Immature natural killer cell (primary cell): ENCODE measurements around the gene PRSS12. TPM values are rescaled to one million over a fixed set of nuclear protein-coding genes. Genes with fewer than 3 reads are reported as not detected.
A peak's percentile ranks its signal among the peaks of the same experiment; 100 is the strongest.

Source experiments
- DNase-seq, 3 donors: peaks; one replicate each; pipeline ENCODE4 v3.0.0; 2022; ENCODE audit warnings: mixed read lengths in 1 of 3
- H3K27ac Mint-ChIP-seq, 6 donors: one replicate each; pipeline ENCODE4 v1.8.0; 2020; ENCODE audit warnings: mixed read lengths in 6 of 6, mild to moderate bottlenecking in 5 of 6, inconsistent platforms in 4 of 6, moderate library complexity in 3 of 6
- H3K27me3 Mint-ChIP-seq, 3 donors: one replicate each; pipeline ENCODE4 v1.8.0; 2020 to 2021; ENCODE audit warnings: low read depth in 3 of 3, mild to moderate bottlenecking in 3 of 3, mixed read lengths in 3 of 3, moderate library complexity in 3 of 3, inconsistent platforms in 1 of 3
- H3K36me3 Mint-ChIP-seq, 3 donors: one replicate each; pipeline ENCODE4 v1.8.0; 2020; ENCODE audit warnings: mixed read lengths in 3 of 3, inconsistent platforms in 2 of 3, mild to moderate bottlenecking in 2 of 3
- H3K4me1 Mint-ChIP-seq, 2 donors: one replicate each; pipeline ENCODE4 v1.8.0; 2020; ENCODE audit warnings: inconsistent platforms in 2 of 2, mild to moderate bottlenecking in 2 of 2, mixed read lengths in 2 of 2, moderate library complexity in 1 of 2
- H3K4me3 Mint-ChIP-seq, 5 donors: one replicate each; pipeline ENCODE4 v1.8.0; 2020; ENCODE audit warnings: mild to moderate bottlenecking in 5 of 5, mixed read lengths in 5 of 5, inconsistent platforms in 3 of 5, moderate library complexity in 3 of 5
- H3K9me3 Mint-ChIP-seq, 6 donors: one replicate each; pipeline ENCODE4 v1.8.0; 2020; ENCODE audit warnings: mild to moderate bottlenecking in 6 of 6, mixed read lengths in 6 of 6, inconsistent platforms in 4 of 6, moderate library complexity in 3 of 6
- polyA plus RNA-seq, 3 donors: library from polyadenylated mRNA; unstranded; fragments of 300-500 nt; fragmentation: Illumina TruSeq; gene quantifications; one replicate each; pipeline ENCODE4 v1.2.3, GENCODE V29; 2021

Gene PRSS12
- polyA plus RNA-seq, 3 donors from 2014 or later, result not detected

GRCh38 chr4:118372251-118372650 lies 19.4 kb upstream of the PRSS12 start:
- Mint-ChIP-seq H3K4me1 (no peaks in the 10 kb centered on the region), H3K36me3 (no peaks in the 10 kb centered on the region), H3K27me3 (peaks cover 0 to 5% (median 1%) of the 10 kb centered on the region in 3 donors), H3K27ac (no peak overlapping the region), H3K4me3 (no peak overlapping the region), H3K9me3 (peaks cover 0 to 7% (median 4%) of the 10 kb centered on the region in 6 donors)
- no peak for DNase-seq

- Mint-ChIP-seq H3K4me1 (no peaks in the 10 kb centered on the region), H3K27me3 (peaks cover 0 to 2% (median 1%) of the 10 kb centered on the region in 3 donors), H3K9me3 (peaks cover 0 to 6% (median 3%) of the 10 kb centered on the region in 6 donors)
These were observed 16.4 kb upstream of the PRSS12 start for GRCh38 chr4:118369231-118369630.

GRCh38 chr4:118367872-118368271 lies 15.1 kb upstream of the PRSS12 start:
- H3K27ac Mint-ChIP-seq, result no peak overlapping the region
- H3K4me3 Mint-ChIP-seq, result no peak overlapping the region
- H3K36me3 Mint-ChIP-seq, result no peaks in the 10 kb centered on the region
- no peaks in the 10 kb centered on the region for H3K4me1 Mint-ChIP-seq
- peaks cover 0 to 4% (median 3%) of the 10 kb centered on the region in 6 donors for H3K9me3 Mint-ChIP-seq
- DNase-seq, result no peak
- H3K27me3 Mint-ChIP-seq, result peaks cover 0 to 2% (median 1%) of the 10 kb centered on the region in 3 donors

More at GRCh38 chr4:118369231-118369630, 16.4 kb upstream of the PRSS12 start:
- no peak for DNase-seq
- H3K36me3 Mint-ChIP-seq, result no peaks in the 10 kb centered on the region
- H3K4me3 Mint-ChIP-seq, result no peak overlapping the region
- no peak overlapping the region for H3K27ac Mint-ChIP-seq

GRCh38 chr4:118367361-118367760 lies 14.6 kb upstream of the PRSS12 start:
- H3K36me3 Mint-ChIP-seq, result no peaks in the 10 kb centered on the region

GRCh38 chr4:118363166-118363565 lies 10.4 kb upstream of the PRSS12 start:
- Mint-ChIP-seq H3K27ac (no peak overlapping the region), H3K9me3 (peaks cover 0 to 2% (median 0%) of the 10 kb centered on the region in 6 donors), H3K36me3 (no peaks in the 10 kb centered on the region), H3K4me3 (no peak overlapping the region), H3K27me3 (peaks cover 0 to 8% (median 0%) of the 10 kb centered on the region in 3 donors), H3K4me1 (no peaks in the 10 kb centered on the region)
- DNase-seq, result no peak

More at GRCh38 chr4:118367361-118367760, 14.6 kb upstream of the PRSS12 start:
- no peak for DNase-seq
- H3K27me3 Mint-ChIP-seq, result peaks cover 0 to 2% (median 1%) of the 10 kb centered on the region in 3 donors
- H3K9me3 Mint-ChIP-seq, result peaks cover 0 to 4% (median 3%) of the 10 kb centered on the region in 6 donors
- H3K27ac Mint-ChIP-seq, result no peak overlapping the region
- H3K4me1 Mint-ChIP-seq, result no peaks in the 10 kb centered on the region
- H3K4me3 Mint-ChIP-seq, result no peak overlapping the region

GRCh38 chr4:118361192-118361591 lies 8.4 kb upstream of the PRSS12 start:
- H3K36me3 Mint-ChIP-seq, result peaks cover 0 to 3% (median 0%) of the 10 kb centered on the region in 3 donors
- H3K4me3 Mint-ChIP-seq, result no peak overlapping the region
- no peak overlapping the region for H3K27ac Mint-ChIP-seq
- no peaks in the 10 kb centered on the region for H3K4me1 Mint-ChIP-seq
- peaks cover 0 to 2% (median 0%) of the 10 kb centered on the region in 6 donors for H3K9me3 Mint-ChIP-seq
- H3K27me3 Mint-ChIP-seq, result peaks cover 0 to 14% (median 5%) of the 10 kb centered on the region in 3 donors
- no peak for DNase-seq

- Mint-ChIP-seq H3K36me3 (peaks cover 0 to 3% (median 0%) of the 10 kb centered on the region in 3 donors), H3K9me3 (peaks cover 0 to 2% (median 0%) of the 10 kb centered on the region in 6 donors), H3K4me3 (no peak overlapping the region), H3K27me3 (peaks cover 4 to 22% (median 12%) of the 10 kb centered on the region in 3 donors), H3K4me1 (no peaks in the 10 kb centered on the region), H3K27ac (no peak overlapping the region)
- DNase-seq, result no peak
These were observed 7.3 kb upstream of the PRSS12 start for GRCh38 chr4:118360106-118360505.

GRCh38 chr4:118357601-118358000 lies 4.8 kb upstream of the PRSS12 start:
- Mint-ChIP-seq H3K9me3 (peaks cover 0 to 5% (median 0%) of the 10 kb centered on the region in 6 donors), H3K27me3 (peaks cover 14 to 27% (median 25%) of the 10 kb centered on the region in 3 donors), H3K4me3 (no peak overlapping the region), H3K4me1 (peaks cover 6 to 10% of the 10 kb centered on the region in 2 donors), H3K27ac (no peak overlapping the region), H3K36me3 (peaks cover 0 to 6% (median 3%) of the 10 kb centered on the region in 3 donors)
- DNase-seq, result no peak

GRCh38 chr4:118356731-118357130 lies 3.9 kb upstream of the PRSS12 start:
- no peak overlapping the region for H3K4me3 Mint-ChIP-seq
- peaks cover 17 to 30% (median 26%) of the 10 kb centered on the region in 3 donors for H3K27me3 Mint-ChIP-seq
- H3K9me3 Mint-ChIP-seq, result peaks cover 0 to 5% (median 0%) of the 10 kb centered on the region in 6 donors
- H3K36me3 Mint-ChIP-seq, result peaks cover 0 to 9% (median 3%) of the 10 kb centered on the region in 3 donors
- peaks cover 8 to 13% of the 10 kb centered on the region in 2 donors for H3K4me1 Mint-ChIP-seq
- no peak overlapping the region for H3K27ac Mint-ChIP-seq
- DNase-seq, result no peak

GRCh38 chr4:118356111-118356510 lies 3.3 kb upstream of the PRSS12 start:
- H3K27me3 Mint-ChIP-seq, result peaks cover 21 to 30% (median 30%) of the 10 kb centered on the region in 3 donors
- peaks cover 10 to 17% of the 10 kb centered on the region in 2 donors for H3K4me1 Mint-ChIP-seq
- DNase-seq, result no peak
- no peak overlapping the region for H3K27ac Mint-ChIP-seq
- H3K9me3 Mint-ChIP-seq, result peaks cover 0 to 5% (median 0%) of the 10 kb centered on the region in 6 donors
- H3K4me3 Mint-ChIP-seq, result no peak overlapping the region
- H3K36me3 Mint-ChIP-seq, result peaks cover 0 to 10% (median 3%) of the 10 kb centered on the region in 3 donors

- H3K27ac Mint-ChIP-seq, result no peak overlapping the region
- H3K4me3 Mint-ChIP-seq, result no peak overlapping the region
- H3K27me3 Mint-ChIP-seq, result peaks cover 23 to 30% (median 30%) of the 10 kb centered on the region in 3 donors
- peaks cover 0 to 6% (median under 1%) of the 10 kb centered on the region in 6 donors for H3K9me3 Mint-ChIP-seq
- H3K4me1 Mint-ChIP-seq, result peaks cover 10 to 17% of the 10 kb centered on the region in 2 donors
- no peak for DNase-seq
- H3K36me3 Mint-ChIP-seq, result peaks cover 0 to 10% (median 3%) of the 10 kb centered on the region in 3 donors
These were observed 2.1 kb upstream of the PRSS12 start for GRCh38 chr4:118354913-118355312.

- Mint-ChIP-seq H3K4me1 (peaks cover 10 to 17% of the 10 kb centered on the region in 2 donors), H3K27ac (no peak overlapping the region), H3K4me3 (peak overlapping the region; percentile 59 to 76 (median 63)), H3K9me3 (peaks cover 0 to 5% (median under 1%) of the 10 kb centered on the region in 6 donors), H3K36me3 (peaks cover 0 to 10% (median 3%) of the 10 kb centered on the region in 3 donors), H3K27me3 (peaks cover 23 to 33% (median 30%) of the 10 kb centered on the region in 3 donors)
- DNase-seq, result no peak
These were observed 779 bp upstream of the PRSS12 start for GRCh38 chr4:118353534-118354030.

GRCh38 chr4:118351851-118352827 lies 664 bp downstream of the PRSS12 start:
- Mint-ChIP-seq H3K27ac (no peak overlapping the region), H3K4me1 (peaks cover 10 to 17% of the 10 kb centered on the region in 2 donors), H3K4me3 (peak overlapping the region; percentile 3 to 75 (median 66)), H3K27me3 (peaks cover 23 to 33% (median 27%) of the 10 kb centered on the region in 3 donors), H3K36me3 (peaks cover 0 to 10% (median 3%) of the 10 kb centered on the region in 3 donors), H3K9me3 (peaks cover 0 to 5% (median under 1%) of the 10 kb centered on the region in 6 donors)
- DNase-seq, result peak in 2 of 3 donors; percentile 4 to 16
